SHP77 treated with DMSO at 0.1 percent for 48 hours (cell line): Measurements from ENCODE around the gene WNT6.

Experiments used
- DNase-seq: peaks from one replicate; lab custom pipeline; 2025; lab: John Stamatoyannopoulos, UW

Gene WNT6

GRCh38 chr2:218893349-218894150, 33.9 kb downstream of the WNT6 start:
- no peak for DNase-seq

GRCh38 chr2:218894151-218894879, 34.7 kb downstream of the WNT6 start:
- no peak for DNase-seq

GRCh38 chr2:218894880-218895157, 35.2 kb downstream of the WNT6 start:
- DNase-seq: no peak

- no peak for DNase-seq
Observed at GRCh38 chr2:218895326-218895725, 35.7 kb downstream of the WNT6 start.

GRCh38 chr2:218895759-218896500, 36.3 kb downstream of the WNT6 start:
- no peak for DNase-seq

- DNase-seq: no peak
Observed at GRCh38 chr2:218896501-218897393, 37.1 kb downstream of the WNT6 start.

GRCh38 chr2:218897394-218898108, 37.9 kb downstream of the WNT6 start:
- no peak for DNase-seq

GRCh38 chr2:218898109-218898878, 38.7 kb downstream of the WNT6 start:
- no peak for DNase-seq

- DNase-seq: no peak
Observed at GRCh38 chr2:218899147-218899546, 39.5 kb downstream of the WNT6 start.

- DNase-seq: no peak
Observed at GRCh38 chr2:218902427-218902826, 42.8 kb downstream of the WNT6 start.

- DNase-seq: no peak
Observed at GRCh38 chr2:218904176-218904575, 44.6 kb downstream of the WNT6 start.

- peak; percentile 86 for DNase-seq
Observed at GRCh38 chr2:218908721-218909619, 49.4 kb downstream of the WNT6 start.

GRCh38 chr2:218910741-218911140, 51.1 kb downstream of the WNT6 start:
- no peak for DNase-seq

GRCh38 chr2:218920504-218920903, 60.9 kb downstream of the WNT6 start:
- no peak for DNase-seq
